Measurements from ENCODE around the gene FAT1.

DNA sequence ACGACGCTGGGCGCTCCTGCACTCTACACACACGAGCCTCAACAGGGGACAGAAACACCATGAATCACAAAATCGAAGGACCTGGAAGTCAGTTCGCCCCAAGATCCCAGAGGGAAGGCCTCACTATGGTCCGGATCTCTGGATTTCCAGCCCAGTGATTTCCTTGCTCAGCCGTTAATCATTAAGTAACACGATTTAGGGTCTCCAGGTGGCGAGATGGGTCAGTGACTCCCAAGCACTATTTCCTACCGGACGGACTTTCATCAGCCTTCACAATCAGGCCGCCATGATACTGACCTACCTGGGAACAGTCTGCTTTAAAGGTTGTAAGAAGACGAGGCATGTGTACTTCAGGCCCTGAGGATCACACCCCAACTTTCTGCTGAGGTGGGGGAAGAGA, 63.7 kb downstream of the FAT1 start:
- no peak for TF ChIP-seq POLR2A (IDR thresholded peaks at IDR 0.05)
- TF ChIP-seq, protein P1, sequence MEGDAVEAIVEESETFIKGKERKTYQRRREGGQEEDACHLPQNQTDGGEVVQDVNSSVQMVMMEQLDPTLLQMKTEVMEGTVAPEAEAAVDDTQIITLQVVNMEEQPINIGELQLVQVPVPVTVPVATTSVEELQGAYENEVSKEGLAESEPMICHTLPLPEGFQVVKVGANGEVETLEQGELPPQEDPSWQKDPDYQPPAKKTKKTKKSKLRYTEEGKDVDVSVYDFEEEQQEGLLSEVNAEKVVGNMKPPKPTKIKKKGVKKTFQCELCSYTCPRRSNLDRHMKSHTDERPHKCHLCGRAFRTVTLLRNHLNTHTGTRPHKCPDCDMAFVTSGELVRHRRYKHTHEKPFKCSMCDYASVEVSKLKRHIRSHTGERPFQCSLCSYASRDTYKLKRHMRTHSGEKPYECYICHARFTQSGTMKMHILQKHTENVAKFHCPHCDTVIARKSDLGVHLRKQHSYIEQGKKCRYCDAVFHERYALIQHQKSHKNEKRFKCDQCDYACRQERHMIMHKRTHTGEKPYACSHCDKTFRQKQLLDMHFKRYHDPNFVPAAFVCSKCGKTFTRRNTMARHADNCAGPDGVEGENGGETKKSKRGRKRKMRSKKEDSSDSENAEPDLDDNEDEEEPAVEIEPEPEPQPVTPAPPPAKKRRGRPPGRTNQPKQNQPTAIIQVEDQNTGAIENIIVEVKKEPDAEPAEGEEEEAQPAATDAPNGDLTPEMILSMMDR (IDR thresholded peaks at IDR 0.05), result no peak

Measured in body of pancreas (tissue), 4 donors.